Cardiac fibroblast (primary cell): ENCODE results near the gene SPRED3.
"Not testable (repeated sequence)": the region's sequence is repeated elsewhere in the genome, so short reads cannot be mapped to it uniquely, and the experiment has no call there.

Experiments used
- DNase-seq, 2 donors: peaks; one replicate each; pipeline versions ENCODE4 v3.0.0 to v3.0.0-alpha.2; 2010; ENCODE audit warnings: low read depth in 2 of 2
- H3K4me3 ChIP-seq, 2 donors: replicated peaks in 1 of 2; 1 replicate in 1 of 2; 2 replicates in 1 of 2; pipeline ENCODE4 v1.5.1; 2011; ENCODE audit warnings: low read depth in 2 of 2, low read length in 2 of 2, mild to moderate bottlenecking in 2 of 2, moderate library complexity in 1 of 2
- TF ChIP-seq, protein P1 (sequence below): IDR thresholded peaks from one replicate; pipeline ENCODE4 v1.5.1; 2011; ENCODE audit warnings: low read depth, mild to moderate bottlenecking, low read length, inconsistent platforms

SPRED3 gene

DNA sequence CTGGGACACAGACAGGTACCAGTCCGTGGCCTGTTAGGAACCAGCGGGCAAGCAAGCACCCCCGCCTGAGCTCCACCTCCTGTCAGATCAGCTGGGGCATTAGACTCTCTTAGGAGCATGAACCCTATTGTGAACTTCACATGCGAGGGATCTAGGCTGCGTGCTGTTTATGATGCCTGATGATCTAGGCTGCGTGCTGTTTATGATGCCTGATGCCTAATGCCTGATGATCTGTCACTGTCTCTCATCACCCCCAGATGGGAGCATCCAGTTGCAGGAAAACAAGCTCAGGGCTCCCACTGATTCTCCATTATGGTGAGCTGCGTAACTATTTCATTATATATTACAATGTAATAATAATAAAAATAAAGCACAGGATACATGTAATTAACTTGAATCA, 33.9 kb downstream of the SPRED3 start:
- DNase-seq, result no peak
- TF ChIP-seq, protein P1, sequence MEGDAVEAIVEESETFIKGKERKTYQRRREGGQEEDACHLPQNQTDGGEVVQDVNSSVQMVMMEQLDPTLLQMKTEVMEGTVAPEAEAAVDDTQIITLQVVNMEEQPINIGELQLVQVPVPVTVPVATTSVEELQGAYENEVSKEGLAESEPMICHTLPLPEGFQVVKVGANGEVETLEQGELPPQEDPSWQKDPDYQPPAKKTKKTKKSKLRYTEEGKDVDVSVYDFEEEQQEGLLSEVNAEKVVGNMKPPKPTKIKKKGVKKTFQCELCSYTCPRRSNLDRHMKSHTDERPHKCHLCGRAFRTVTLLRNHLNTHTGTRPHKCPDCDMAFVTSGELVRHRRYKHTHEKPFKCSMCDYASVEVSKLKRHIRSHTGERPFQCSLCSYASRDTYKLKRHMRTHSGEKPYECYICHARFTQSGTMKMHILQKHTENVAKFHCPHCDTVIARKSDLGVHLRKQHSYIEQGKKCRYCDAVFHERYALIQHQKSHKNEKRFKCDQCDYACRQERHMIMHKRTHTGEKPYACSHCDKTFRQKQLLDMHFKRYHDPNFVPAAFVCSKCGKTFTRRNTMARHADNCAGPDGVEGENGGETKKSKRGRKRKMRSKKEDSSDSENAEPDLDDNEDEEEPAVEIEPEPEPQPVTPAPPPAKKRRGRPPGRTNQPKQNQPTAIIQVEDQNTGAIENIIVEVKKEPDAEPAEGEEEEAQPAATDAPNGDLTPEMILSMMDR, result no peak

DNA sequence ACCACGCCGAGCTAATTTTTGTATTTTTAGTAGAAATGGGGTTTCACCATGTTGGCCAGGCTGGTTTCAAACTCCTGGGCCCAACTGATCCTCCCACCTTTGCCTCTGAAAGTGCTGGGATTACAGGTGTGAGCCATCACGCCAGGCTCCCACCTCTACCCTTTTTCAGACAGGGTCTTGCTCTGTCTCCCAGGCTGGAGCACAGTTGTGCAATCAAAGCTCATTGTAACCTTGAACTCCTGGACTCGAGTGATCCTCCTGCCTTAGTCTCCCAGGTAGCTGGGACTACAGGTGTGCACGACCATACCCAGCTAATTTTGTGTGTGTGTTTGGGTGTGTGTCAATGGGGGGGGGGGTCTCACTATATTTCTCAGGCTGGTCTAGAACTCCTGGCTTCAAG, 35.8 kb downstream of the SPRED3 start:
- TF ChIP-seq, protein P1, result no peak
- DNase-seq, result no peak
- H3K4me3 ChIP-seq, result no peak overlapping the region

More for the DNA sequence above, 33.9 kb downstream of the SPRED3 start:
- no peak overlapping the region for H3K4me3 ChIP-seq

DNA sequence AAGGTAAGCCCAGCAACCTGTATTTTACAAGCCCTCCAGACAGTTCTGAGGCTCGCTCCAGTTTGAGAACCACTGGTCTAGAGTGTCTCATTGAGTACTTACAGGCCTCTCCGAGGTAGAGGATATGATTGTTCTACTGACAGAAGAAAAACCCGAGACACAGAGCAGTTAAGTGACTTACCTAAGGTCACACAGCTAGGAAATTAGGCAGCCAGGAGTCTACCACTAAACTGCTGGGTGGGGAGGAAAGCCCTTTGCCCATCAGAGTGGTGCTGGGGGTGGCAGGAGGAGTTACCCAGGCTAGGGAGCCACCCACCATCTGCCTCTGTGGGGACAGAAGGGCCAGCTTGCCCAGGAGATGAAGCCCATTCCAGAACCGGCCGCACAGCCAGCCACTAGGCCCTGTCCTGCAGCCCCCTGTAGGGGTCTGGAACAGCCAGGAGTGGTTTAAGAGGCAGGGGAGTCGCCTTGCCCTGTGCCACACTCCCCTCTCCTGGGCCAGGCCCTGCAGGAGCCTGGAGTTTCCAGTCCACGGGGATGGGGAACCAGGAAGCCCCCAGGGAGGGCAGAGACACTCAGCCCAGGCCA, 36.8 kb downstream of the SPRED3 start:
- TF ChIP-seq, protein P1, result no peak
- no peak for DNase-seq
- H3K4me3 ChIP-seq, result no peak overlapping the region

DNA sequence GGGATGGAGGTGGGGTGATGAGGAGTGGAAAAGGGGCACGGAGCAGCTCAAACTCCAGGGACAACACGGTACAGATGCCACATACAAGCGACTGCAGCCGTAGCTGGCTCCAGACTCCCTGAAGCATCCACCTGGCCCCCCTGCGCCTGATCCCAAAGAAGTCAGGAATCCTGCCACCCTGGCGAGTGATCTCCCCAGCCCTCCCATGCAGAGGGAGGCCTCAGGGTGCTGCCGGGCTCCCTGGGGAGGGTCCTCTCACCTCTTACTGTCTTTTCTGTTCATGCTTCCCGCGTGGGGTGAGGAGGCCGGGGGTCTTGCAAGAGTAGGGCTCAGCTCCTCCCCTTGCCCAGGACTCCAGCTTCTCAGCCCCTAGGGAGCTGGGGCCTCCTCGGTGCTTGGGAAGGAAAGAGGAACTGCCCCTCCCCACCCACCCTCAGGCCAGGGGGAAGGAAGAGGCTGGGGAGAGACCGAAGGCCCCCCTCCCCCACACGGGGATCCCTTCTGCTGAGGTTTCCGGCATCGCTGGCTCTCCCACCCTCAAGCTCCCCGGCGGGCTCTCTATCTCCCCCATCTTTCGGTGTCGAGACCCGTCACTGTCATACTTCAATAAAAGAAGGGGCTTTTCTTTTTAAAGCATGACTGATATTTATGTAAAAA, 37.4 kb downstream of the SPRED3 start, which contains the start of gene RASGRP4:
Gene RASGRP4 (minus strand): TSS at position 410 of the 657 bp plus-strand sequence. CDS start 128 bp downstream, at position 282.
- DNase-seq, result no peak
- no peak within 1 kb of the TSS for H3K4me3 ChIP-seq
- TF ChIP-seq, protein P1, result no peak

DNA sequence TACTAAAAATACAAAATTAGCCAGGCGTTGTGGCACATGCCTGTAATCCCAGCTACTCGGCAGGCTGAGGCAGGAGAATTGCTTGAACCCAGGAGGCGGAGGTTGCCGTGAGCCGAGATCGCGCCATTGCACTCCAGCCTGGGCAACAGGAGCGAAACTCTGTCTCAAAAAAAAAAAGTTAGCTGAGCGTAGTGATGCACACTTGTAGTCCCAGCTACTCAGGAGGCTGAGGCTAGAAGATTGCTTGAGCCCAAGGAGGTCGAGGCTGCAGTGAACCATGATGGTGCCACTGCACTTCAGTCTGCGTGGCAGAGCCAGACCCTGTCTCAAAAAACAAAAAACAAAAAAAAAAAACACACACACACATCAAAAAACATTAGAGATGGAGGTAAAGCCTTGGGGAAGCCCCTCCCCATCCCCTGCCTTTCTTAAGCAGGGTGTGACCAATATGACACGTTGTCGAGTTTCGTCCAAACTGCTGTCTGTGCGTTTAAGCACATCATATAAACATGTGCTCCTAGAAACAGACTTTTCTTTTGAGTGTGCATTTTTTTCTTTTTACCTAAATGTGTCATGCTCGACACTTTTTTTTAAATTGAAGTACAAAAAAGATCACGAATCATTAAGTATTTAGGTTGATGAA, 38.7 kb downstream of the SPRED3 start:
- not testable (repeated sequence) for H3K4me3 ChIP-seq, DNase-seq

DNA sequence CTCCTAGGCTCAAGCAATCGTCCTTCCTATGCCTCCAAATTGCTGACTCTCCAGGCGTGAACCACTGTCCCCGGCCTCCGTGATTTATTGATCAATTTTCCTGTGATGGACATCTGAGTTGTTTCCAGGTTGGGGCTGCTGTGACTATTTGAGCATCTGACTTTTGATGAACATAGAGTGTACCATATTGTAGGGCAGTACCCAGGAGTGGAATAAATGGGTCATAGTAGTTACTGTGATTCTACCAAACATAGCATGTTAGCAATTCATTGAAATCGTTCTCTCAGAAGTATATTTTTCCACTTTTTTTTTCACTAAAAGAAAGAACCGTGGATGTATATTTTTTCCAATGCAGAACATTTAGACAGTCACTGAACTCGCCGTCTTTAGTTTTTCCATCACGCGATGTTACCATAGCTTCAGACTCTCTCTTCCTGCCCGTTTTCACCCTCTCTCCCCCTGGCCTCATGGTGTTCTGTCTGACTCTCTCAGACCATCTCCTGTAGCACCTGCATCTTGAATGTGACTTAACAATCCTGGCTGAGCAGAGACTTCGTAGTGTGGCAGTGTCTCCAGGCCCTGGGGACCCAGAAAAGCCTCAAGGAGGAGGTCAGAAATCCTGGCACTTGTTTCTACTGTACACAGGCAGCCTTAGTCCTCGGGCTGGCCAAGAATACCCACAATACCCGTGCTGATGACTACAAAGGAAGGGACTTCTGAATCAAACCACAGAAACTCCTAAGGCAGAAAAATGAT, 40.7 kb downstream of the SPRED3 start:
- DNase-seq, result no peak
- TF ChIP-seq, protein P1, result no peak
- no peak overlapping the region for H3K4me3 ChIP-seq

DNA sequence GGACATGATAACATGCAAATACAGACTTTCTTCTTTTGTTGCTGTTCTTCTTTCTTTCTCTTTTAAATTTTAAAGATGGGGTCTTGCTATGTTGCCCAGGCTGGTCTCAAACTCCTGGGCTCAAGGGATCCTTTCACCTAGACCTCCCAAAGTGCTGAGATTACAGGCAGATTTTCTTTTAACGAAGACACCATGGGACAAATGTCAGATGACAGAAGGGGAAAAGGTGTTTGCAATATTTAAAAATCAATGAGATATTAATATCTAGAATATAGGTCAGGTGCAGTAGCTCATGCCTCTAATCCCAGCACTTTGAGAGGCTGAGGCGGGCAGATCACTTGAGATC, 41.3 kb downstream of the SPRED3 start:
- no peak for DNase-seq
- H3K4me3 ChIP-seq, result no peak overlapping the region
- TF ChIP-seq, protein P1, result no peak
